Upper lobe of left lung (tissue), 4 donors: ENCODE results near the gene METTL9.

Experiments
- CTCF ChIP-seq, 6 experiments: fragments of 450-650 bp in 4 of 6; fragments of 200-600 bp in 2 of 6; sonication (generic) in 2 of 6; IDR thresholded peaks; one replicate each; pipeline ENCODE4 v1.5.1; 2016 to 2019; ENCODE audit warnings: antibody characterized with exemption in 6 of 6
- EP300 ChIP-seq, 4 donors: sonication (generic); formaldehyde crosslinking; IDR thresholded peaks; one replicate each; pipeline ENCODE4 v1.5.1; 2017; ENCODE audit warnings: antibody characterized with exemption in 4 of 4, control low read depth in 2 of 4
- POLR2A ChIP-seq, 4 donors: fragments of 450-650 bp; IDR thresholded peaks; one replicate each; pipeline ENCODE4 v1.5.1; 2016 to 2017; ENCODE audit warnings: antibody characterized with exemption in 4 of 4, mild to moderate bottlenecking in 2 of 4

- TF ChIP-seq CTCF (IDR thresholded peaks at IDR 0.05) (no peak), POLR2A (IDR thresholded peaks at IDR 0.05) (no peak), EP300 (IDR thresholded peaks at IDR 0.05) (no peak)
Measured at GRCh38 chr16:21613781-21614180, 14.4 kb downstream of the METTL9 start.
